Stimulated activated CD4-positive, alpha-beta T cell treated with anti-CD3 and anti-CD28 coated beads, Interleukin-4, amount 100 ng/mL, for 48 hours (primary cell): ENCODE data around the gene GBP6.
A peak's percentile ranks its signal among the peaks of the same experiment; 100 is the strongest.
"Not testable (repeated sequence)": the region's sequence is repeated elsewhere in the genome, so short reads cannot be mapped to it uniquely, and the experiment has no call there.

Experiments used
- DNase-seq, 2 donors: peaks; one replicate each; pipeline ENCODE4 v3.0.0-alpha.2; 2020; ENCODE audit warnings: low read depth in 2 of 2

The GBP6 gene

DNA sequence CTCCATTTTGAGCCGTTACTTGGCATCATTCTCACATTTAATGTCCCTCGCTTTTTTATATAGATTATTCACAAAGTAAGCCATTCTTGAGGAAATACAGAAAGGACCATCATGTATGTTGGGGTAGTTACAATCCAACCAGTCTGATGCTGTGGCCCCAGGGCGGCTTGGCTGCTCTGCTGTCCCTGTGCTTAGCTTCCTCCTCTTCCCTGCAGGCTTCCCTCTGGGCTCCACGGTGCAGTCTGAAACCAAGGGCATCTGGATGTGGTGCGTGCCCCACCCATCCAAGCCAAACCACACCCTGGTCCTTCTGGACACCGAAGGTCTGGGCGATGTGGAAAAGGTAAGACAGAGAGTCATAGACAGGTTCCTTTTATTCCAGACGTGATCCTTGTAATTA, 5.5 kb downstream of the GBP6 start:
- no peak for DNase-seq

- not testable (repeated sequence) for DNase-seq
Measured at GRCh38 chr1:89373810-89374209, 10.0 kb downstream of the GBP6 start.

DNA sequence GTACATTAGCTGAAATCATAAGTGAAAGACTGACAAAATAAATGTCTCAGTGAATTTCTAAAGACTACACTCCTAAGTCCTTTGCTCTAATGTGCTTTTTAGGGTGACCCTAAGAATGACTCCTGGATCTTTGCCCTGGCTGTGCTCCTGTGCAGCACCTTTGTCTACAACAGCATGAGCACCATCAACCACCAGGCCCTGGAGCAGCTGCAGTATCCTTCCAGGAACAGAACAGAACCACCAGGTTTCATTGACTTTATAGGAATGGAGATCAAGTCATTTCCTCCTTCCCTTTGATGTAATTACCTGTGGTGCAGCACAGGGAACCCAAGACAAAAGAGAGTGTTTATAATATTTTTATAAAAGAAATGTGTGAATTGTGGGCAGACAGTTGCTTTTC, 14.1 kb downstream of the GBP6 start:
- no peak for DNase-seq

DNA sequence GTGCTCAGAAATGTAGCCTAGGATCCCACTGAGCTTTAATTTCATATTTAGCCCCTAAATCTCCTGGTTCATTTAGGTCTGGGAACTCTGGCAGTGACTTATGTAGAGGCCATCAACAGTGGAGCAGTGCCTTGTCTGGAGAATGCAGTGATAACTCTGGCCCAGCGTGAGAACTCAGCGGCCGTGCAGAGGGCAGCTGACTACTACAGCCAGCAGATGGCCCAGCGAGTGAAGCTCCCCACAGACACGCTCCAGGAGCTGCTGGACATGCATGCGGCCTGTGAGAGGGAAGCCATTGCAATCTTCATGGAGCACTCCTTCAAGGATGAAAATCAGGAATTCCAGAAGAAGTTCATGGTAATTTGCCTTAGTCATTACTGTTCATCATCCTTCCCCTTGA, 17.8 kb downstream of the GBP6 start:
- no peak for DNase-seq

GRCh38 chr1:89382479-89382878, 18.6 kb downstream of the GBP6 start:
- no peak for DNase-seq

- DNase-seq, result no peak
Measured at GRCh38 chr1:89383185-89383584, 19.3 kb downstream of the GBP6 start.

DNA sequence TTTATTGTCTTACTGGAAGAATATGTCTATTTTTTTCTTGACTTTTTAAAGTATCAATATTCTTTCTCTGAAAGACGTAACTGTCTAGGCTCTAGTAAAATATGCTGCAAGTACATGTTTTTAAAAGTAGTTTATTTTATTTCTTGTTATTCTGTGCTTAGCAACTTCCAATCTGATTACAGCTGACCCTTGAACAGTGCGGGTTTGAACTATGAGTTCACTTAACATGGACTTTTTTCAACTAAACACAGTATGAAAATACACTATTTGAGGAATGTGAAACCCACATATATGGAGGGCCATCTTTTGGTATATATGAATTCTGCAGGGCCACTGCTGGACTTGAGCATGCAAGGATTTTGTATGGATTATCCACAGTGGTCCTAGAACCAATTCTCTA, 26.8 kb downstream of the GBP6 start:
- DNase-seq, result no peak

DNA sequence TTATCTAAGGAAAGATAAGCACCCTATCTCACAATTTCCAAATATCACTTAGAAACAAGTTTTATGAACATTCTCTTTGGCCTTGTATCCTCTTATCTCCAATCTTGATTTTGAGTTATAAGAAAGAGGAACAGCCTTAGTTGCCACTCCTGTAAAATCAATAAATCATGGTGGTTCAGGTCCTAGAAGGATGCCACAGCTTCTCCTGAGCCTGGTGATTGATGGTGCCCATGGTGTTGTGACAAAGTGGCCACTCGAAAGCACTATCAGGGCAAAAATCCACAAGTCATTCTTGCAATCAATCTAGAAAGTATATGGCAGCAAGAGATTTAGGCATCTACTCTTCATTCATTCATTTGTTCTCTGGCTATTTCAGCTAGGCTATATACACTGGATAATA, 27.8 kb downstream of the GBP6 start:
- no peak for DNase-seq

DNA sequence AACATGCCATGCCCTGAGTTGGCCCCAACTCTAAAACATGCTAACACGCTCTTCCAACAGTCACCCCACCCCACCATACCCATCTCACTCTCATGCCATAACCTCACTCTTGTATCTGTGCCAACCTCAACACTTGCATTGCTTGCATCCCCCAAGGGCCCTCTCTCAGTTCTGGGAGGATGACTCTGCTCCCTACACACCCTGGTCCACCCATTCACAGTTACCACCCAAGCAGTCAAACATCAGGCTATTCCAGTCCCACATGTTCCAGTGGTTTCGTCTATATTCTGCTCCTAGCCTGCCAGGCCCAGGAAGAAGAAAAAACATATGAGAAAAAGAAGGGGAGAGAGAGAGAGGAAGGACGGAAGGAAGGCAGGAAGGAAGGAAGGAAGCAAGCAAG, 31.0 kb downstream of the GBP6 start:
- no peak for DNase-seq

DNA sequence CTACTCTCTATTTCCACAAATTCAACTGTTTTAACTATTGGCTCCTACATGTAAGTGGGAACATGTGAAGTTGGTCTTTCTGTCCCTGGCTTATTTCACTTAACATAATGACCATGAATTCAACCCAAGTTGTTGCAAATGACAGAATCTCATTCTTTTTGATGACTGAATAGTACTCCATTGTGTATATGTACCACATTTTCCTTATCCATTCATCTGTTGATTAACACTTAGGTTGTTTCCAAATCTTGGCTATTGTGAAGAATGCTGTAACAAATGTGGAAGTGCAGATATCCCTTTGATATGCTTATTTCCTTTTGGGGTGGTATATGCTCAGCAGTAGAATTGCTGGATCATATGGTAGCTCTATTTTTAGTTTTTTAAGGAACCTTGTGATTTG, 33.0 kb downstream of the GBP6 start:
- no peak for DNase-seq

DNA sequence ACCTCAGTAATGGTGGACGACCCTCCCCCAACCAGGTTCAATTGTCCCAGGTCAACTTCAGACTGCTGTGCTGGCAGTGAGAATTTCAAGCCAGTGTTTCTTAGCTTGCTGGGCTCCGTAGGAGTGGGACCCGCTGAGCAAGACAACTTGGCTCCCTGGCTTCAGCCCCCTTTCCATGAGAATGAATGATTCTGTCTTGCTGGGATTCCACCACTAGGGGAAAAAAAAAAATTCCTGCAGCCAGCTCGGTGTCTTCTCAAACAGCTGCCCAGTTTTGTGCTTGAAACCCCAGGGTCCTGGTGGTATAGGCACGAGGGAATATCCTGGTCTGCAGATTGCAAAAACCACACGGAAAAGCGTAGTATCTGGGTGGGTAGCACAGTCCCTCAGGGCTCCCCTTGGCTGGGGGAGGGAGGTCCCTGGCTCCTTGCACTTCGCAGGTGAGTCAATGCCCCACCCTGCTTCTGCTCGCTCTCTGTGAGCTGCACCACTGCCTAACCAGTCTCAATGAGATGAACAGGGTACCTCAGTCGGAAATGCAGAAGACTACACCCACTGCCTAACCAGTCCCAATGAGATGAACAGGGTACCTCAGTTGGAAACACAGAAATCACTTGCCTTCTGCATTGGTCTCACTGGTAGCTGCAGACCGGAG, 41.5 kb downstream of the GBP6 start:
- DNase-seq, result no peak

- no peak for DNase-seq
Measured at GRCh38 chr1:89407360-89407759, 43.5 kb downstream of the GBP6 start.

- not testable (repeated sequence) for DNase-seq
Measured at GRCh38 chr1:89407768-89408167, 43.9 kb downstream of the GBP6 start.

DNA sequence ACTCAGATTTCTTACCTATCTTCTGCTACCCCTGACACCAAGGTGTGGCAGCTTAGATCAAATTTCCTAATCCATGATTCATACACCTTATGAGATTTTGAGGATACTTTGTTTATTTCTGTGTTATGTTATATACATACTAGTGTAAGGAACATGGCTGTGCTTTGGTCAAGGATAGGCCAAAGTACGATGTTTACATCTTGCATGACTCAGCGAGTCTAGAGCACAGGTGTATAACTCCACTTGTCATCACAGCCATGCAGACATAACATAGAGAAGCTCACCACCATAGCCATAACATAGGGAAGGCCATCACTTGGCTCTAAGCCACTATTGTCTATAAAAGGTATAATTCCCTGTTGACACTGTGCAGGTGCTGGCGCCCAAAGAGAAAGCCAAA, 61.2 kb downstream of the GBP6 start:
- DNase-seq, result no peak

- no peak for DNase-seq
Measured at GRCh38 chr1:89429062-89429461, 65.2 kb downstream of the GBP6 start.

DNA sequence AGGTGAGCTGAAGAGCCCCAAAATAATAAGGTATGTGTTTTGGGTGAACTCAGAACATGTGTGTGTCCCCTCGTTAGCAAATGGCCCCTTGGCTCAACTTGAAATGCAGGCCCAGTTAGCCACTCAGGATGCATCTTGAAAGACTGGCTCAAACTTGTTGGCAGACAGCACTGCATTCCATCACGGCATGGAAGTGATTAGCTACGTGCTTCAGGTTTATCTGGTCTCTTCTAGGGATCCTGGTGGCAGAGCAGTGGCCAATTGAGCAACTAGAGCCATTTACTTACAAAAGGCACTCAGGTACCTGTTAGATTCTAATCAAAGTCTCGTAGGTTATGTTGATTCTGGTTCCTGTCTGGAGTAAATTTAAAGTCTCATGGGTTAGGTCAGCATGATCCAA, 65.8 kb downstream of the GBP6 start:
- not testable (repeated sequence) for DNase-seq

- no peak for DNase-seq
Measured at GRCh38 chr1:89433421-89433820, 69.6 kb downstream of the GBP6 start.

GRCh38 chr1:89434058-89434780, 70.4 kb downstream of the GBP6 start:
- DNase-seq, result peak in 1 of 2 donors; percentile 11
